NT2/D1 (cell line): ENCODE results near the gene P2RX7.

Experiments used
- SUZ12 ChIP-seq: IDR thresholded peaks from 2 replicates; pipeline ENCODE4 v1.6.1; 2011; ENCODE audit not compliant: insufficient read length, insufficient read depth; ENCODE audit errors: extremely low read depth
- YY1 ChIP-seq: IDR thresholded peaks from 2 replicates; pipeline ENCODE4 v1.6.1; 2011; ENCODE audit not compliant: insufficient read length, insufficient read depth
- ZNF274 ChIP-seq: IDR thresholded peaks from 2 replicates; pipeline ENCODE4 v1.6.1; 2011; ENCODE audit warnings: mild to moderate bottlenecking, low read depth, low read length

GRCh38 chr12:121205491-121205890 lies 72.8 kb downstream of the P2RX7 start:
- TF ChIP-seq YY1: no peak
- no peak for TF ChIP-seq ZNF274
- TF ChIP-seq SUZ12: no peak
